GM12878 (cell line): ENCODE results near the gene CELSR1.

Experiments used
- CHD2 ChIP-seq: IDR thresholded peaks from 2 replicates; pipeline ENCODE4 v1.6.1; 2011; ENCODE audit warnings: low read depth, low read length, improper control_type of control experiment, borderline replicate concordance
- CTCF ChIP-seq, 3 experiments: IDR thresholded peaks in 2 of 3; conservative IDR thresholded peaks in 1 of 3; 2 replicates each; pipeline ENCODE4 v1.5.1; 2011; ENCODE audit warnings: low read depth in 3 of 3, low read length in 3 of 3, mild to moderate bottlenecking in 3 of 3, control low read depth in 2 of 3, moderate library complexity in 2 of 3, inconsistent platforms in 1 of 3, mixed read lengths in 1 of 3; ENCODE audit not compliant: control insufficient read depth in 2 of 3, insufficient read depth in 1 of 3; ENCODE audit errors: extremely low read depth in 1 of 3
- LARP7 ChIP-seq: fragments of 450-650 bp; IDR thresholded peaks from 2 replicates; pipeline ENCODE4 v1.6.1; 2017; ENCODE audit warnings: mild to moderate bottlenecking
- NRF1 ChIP-seq: conservative IDR thresholded peaks from 2 replicates; pipeline ENCODE4 v1.6.1; 2011; ENCODE audit warnings: mild to moderate bottlenecking, low read depth, low read length, improper control_type of control experiment
- POLR2A ChIP-seq: IDR thresholded peaks from 2 replicates; pipeline ENCODE4 v1.6.1; 2011; ENCODE audit warnings: low read depth, mild to moderate bottlenecking, low read length
- PRDM15 ChIP-seq: fragments of 450-650 bp; formaldehyde crosslinking; IDR thresholded peaks from 2 replicates; pipeline ENCODE4 v1.4.0; 2020; ENCODE audit warnings: mild to moderate bottlenecking, moderate library complexity
- REST ChIP-seq: IDR thresholded peaks from 2 replicates; pipeline ENCODE4 v1.6.1; 2012; ENCODE audit warnings: mild to moderate bottlenecking, low read depth, low read length

- TF ChIP-seq LARP7 (no peak), NRF1 (no peak), PRDM15 (CRISPR knock-in tag) (no peak), CHD2 (no peak), CTCF (IDR thresholded peaks at IDR 0.05 in 2 of 3, conservative IDR thresholded peaks at IDR 0.05 in 1 of 3; ENCODE audit: control insufficient read depth in 2 of 3, extremely low read depth in 1 of 3, insufficient read depth in 1 of 3, low read depth in 3 of 3, low read length in 3 of 3) (no peak), REST (no peak), POLR2A (no peak)
Measured at GRCh38 chr22:46330426-46330825, 207.0 kb downstream of the CELSR1 start.
